H9 (cell line): ENCODE measurements around the gene TMEM239. TPM values are rescaled to one million over a fixed set of nuclear protein-coding genes. Genes with fewer than 3 reads are reported as not detected.

ENCODE experiments used
- DNase-seq: peaks from one replicate; pipeline ENCODE4 v3.0.0-alpha.2; 2017
- H2AFZ ChIP-seq: one replicate; pipeline ENCODE4 v1.6.1; 2013; ENCODE audit warnings: mild to moderate bottlenecking, low read length, control low read depth, moderate library complexity
- H2AK5ac ChIP-seq: 2 replicates; pipeline ENCODE4 v1.6.1; 2013; ENCODE audit warnings: low read length, control low read depth, mixed read lengths; ENCODE audit not compliant: insufficient read length
- H2BK120ac ChIP-seq: one replicate; pipeline ENCODE4 v1.6.1; 2013; ENCODE audit warnings: low read depth, mild to moderate bottlenecking, low read length, control low read depth, inconsistent platforms; ENCODE audit not compliant: poor library complexity, severe bottlenecking
- H2BK12ac ChIP-seq: 2 replicates; pipeline ENCODE4 v1.6.1; 2013; ENCODE audit warnings: low read length, control low read depth, mixed read lengths, low read depth; ENCODE audit not compliant: insufficient read length
- H2BK15ac ChIP-seq: 2 replicates; pipeline ENCODE4 v1.6.1; 2013; ENCODE audit warnings: low read depth, low read length, control low read depth
- H2BK20ac ChIP-seq: one replicate; pipeline ENCODE4 v1.6.1; 2013; ENCODE audit warnings: low read depth, mild to moderate bottlenecking, low read length, control low read depth, inconsistent platforms; ENCODE audit not compliant: poor library complexity, severe bottlenecking
- H2BK5ac ChIP-seq: 2 replicates; pipeline ENCODE4 v1.6.1; 2013; ENCODE audit warnings: low read length, control low read depth, mixed read lengths; ENCODE audit not compliant: insufficient read length
- H3K14ac ChIP-seq: 2 replicates; pipeline ENCODE4 v1.6.1; 2013; ENCODE audit warnings: low read length, control low read depth; ENCODE audit not compliant: insufficient read depth
- H3K18ac ChIP-seq: 2 replicates; pipeline ENCODE4 v1.6.1; 2013; ENCODE audit warnings: low read depth, mild to moderate bottlenecking, mixed read lengths, low read length, control low read depth; ENCODE audit not compliant: insufficient read length
- H3K23ac ChIP-seq: 2 replicates; pipeline ENCODE4 v1.6.1; 2013; ENCODE audit warnings: low read length, control low read depth, mixed read lengths, low read depth; ENCODE audit not compliant: insufficient read length
- H3K23me2 ChIP-seq: 2 replicates; pipeline ENCODE4 v1.6.1; 2013; ENCODE audit warnings: low read depth, mild to moderate bottlenecking, mixed read lengths, low read length, control low read depth; ENCODE audit not compliant: insufficient read length, poor library complexity, severe bottlenecking
- H3K27ac ChIP-seq: 2 replicates; pipeline ENCODE4 v1.5.1; 2013; ENCODE audit warnings: low read length, control low read depth, mixed read lengths, low read depth; ENCODE audit not compliant: insufficient read length
- H3K27me3 ChIP-seq: 2 replicates; pipeline ENCODE4 v1.6.1; 2013; ENCODE audit warnings: low read length, control low read depth, inconsistent platforms; ENCODE audit not compliant: insufficient read depth
- H3K4ac ChIP-seq: 2 replicates; pipeline ENCODE4 v1.6.1; 2013; ENCODE audit warnings: low read depth, mild to moderate bottlenecking, control low read depth, inconsistent platforms, low read length, moderate library complexity
- H3K4me1 ChIP-seq: 2 replicates; pipeline ENCODE4 v1.6.1; 2013; ENCODE audit warnings: low read length, control low read depth, inconsistent platforms; ENCODE audit not compliant: insufficient read depth
- H3K4me2 ChIP-seq: 2 replicates; pipeline ENCODE4 v1.6.1; 2013; ENCODE audit warnings: low read length, control low read depth, mixed read lengths; ENCODE audit not compliant: insufficient read length, insufficient read depth
- H3K56ac ChIP-seq: 2 replicates; pipeline ENCODE4 v1.6.1; 2013; ENCODE audit warnings: low read depth, mild to moderate bottlenecking, mixed read lengths, low read length, control low read depth; ENCODE audit not compliant: insufficient read length
- H3K79me1 ChIP-seq: 2 replicates; pipeline ENCODE4 v1.6.1; 2013; ENCODE audit warnings: low read depth, mild to moderate bottlenecking, moderate library complexity, low read length, control low read depth, inconsistent platforms; ENCODE audit not compliant: insufficient read depth, poor library complexity, severe bottlenecking
- H3K79me2 ChIP-seq: 2 replicates; pipeline ENCODE4 v1.6.1; 2013; ENCODE audit warnings: low read length, control low read depth, inconsistent platforms; ENCODE audit not compliant: insufficient read depth
- H3K9ac ChIP-seq: 2 replicates; pipeline ENCODE4 v1.6.1; 2013; ENCODE audit warnings: low read length, control low read depth, mixed read lengths; ENCODE audit not compliant: insufficient read length; ENCODE audit errors: extremely low read depth
- H3K9me3 ChIP-seq: one replicate; pipeline ENCODE4 v1.6.1; 2013; ENCODE audit warnings: low read depth, low read length, inconsistent platforms; ENCODE audit not compliant: control insufficient read depth
- H3T11ph ChIP-seq: one replicate; pipeline ENCODE4 v1.6.1; 2013; ENCODE audit warnings: mild to moderate bottlenecking, low read length, control low read depth, inconsistent platforms
- H4K20me1 ChIP-seq: one replicate; pipeline ENCODE4 v1.6.1; 2013; ENCODE audit not compliant: control insufficient read depth, insufficient read length, insufficient read depth
- H4K5ac ChIP-seq: 2 replicates; pipeline ENCODE4 v1.6.1; 2013; ENCODE audit warnings: low read depth, mild to moderate bottlenecking, mixed read lengths, low read length, control low read depth; ENCODE audit not compliant: insufficient read length
- H4K8ac ChIP-seq: replicated peaks from 2 replicates; pipeline ENCODE4 v1.6.1; 2013; ENCODE audit warnings: low read length, control low read depth, mixed read lengths, low read depth; ENCODE audit not compliant: insufficient read length
- H4K91ac ChIP-seq: 2 replicates; pipeline ENCODE4 v1.6.1; 2013; ENCODE audit warnings: low read depth, mild to moderate bottlenecking, moderate library complexity, mixed read lengths, low read length, control low read depth; ENCODE audit not compliant: insufficient read length
- H3K27ac Mint-ChIP-seq, 3 experiments: 2 replicates in 2 of 3; 3 replicates in 1 of 3; pipeline ENCODE4 v1.8.0; 2020 to 2021; ENCODE audit warnings: mixed read lengths in 3 of 3, mild to moderate bottlenecking in 1 of 3, moderate library complexity in 1 of 3
- H3K27me3 Mint-ChIP-seq: 2 replicates; pipeline ENCODE4 v1.8.0; 2021; ENCODE audit warnings: low read depth, mild to moderate bottlenecking, moderate library complexity, mixed read lengths
- H3K36me3 Mint-ChIP-seq, 3 experiments: 2 replicates in 2 of 3; 3 replicates in 1 of 3; pipeline ENCODE4 v1.8.0; 2020 to 2021; ENCODE audit warnings: low read depth in 3 of 3, mixed read lengths in 3 of 3; ENCODE audit not compliant: insufficient read depth in 1 of 3
- H3K4me1 Mint-ChIP-seq, 2 experiments: 2 replicates each; pipeline ENCODE4 v1.8.0; 2020; ENCODE audit warnings: mixed read lengths in 2 of 2
- H3K4me3 Mint-ChIP-seq, 2 experiments: 2 replicates in 1 of 2; 3 replicates in 1 of 2; pipeline ENCODE4 v1.8.0; 2020 to 2021; ENCODE audit warnings: mild to moderate bottlenecking in 2 of 2, mixed read lengths in 2 of 2, moderate library complexity in 1 of 2
- H3K9me3 Mint-ChIP-seq, 2 experiments: 2 replicates in 1 of 2; 3 replicates in 1 of 2; pipeline ENCODE4 v1.8.0; 2020; ENCODE audit warnings: mild to moderate bottlenecking in 2 of 2, mixed read lengths in 2 of 2, moderate library complexity in 1 of 2
- CTCF ChIP-seq: fragments of 200-600 bp; sonication (generic); conservative IDR thresholded peaks from 3 replicates; pipeline ENCODE4 v1.8.0; 2021; ENCODE audit warnings: antibody characterized with exemption, mild to moderate bottlenecking
- WGBS: extraction: QIAGEN DNeasy Blood & Tissue Kit; methylation state at CpG from one replicate; pipeline ENCODE4 v1.1.7; 2013; ENCODE audit warnings: missing lambda C conversion rate, low lambda C conversion rate, mixed read lengths; ENCODE audit not compliant: insufficient read length; ENCODE audit errors: extremely low coverage; 5-methylcytosine and 5-hydroxymethylcytosine counted together
- total RNA-seq: library from RNA; stranded (reverse); gene quantifications from 2 replicates; pipeline ENCODE4 v1.2.1, GENCODE V29; 2021

Gene TMEM239
- total RNA-seq, 1 experiment from 2014 or later: not detected

- H3T11ph ChIP-seq: no peak overlapping the region
- no peak overlapping the region for H3K4me2 ChIP-seq
- H3K4ac ChIP-seq: no peak overlapping the region
- no peak overlapping the region for H2BK120ac ChIP-seq
- H2BK20ac ChIP-seq: no peak overlapping the region
- H3K56ac ChIP-seq: no peak overlapping the region
- H3K27me3 Mint-ChIP-seq: peaks cover 29% of the 10 kb centered on the region
- H3K27me3 ChIP-seq: peaks cover 9% of the 10 kb centered on the region; the same call in 1 of the 2 replicates
- H3K9me3 ChIP-seq: no peaks in the 10 kb centered on the region
- no peak overlapping the region for H2AFZ ChIP-seq
- H3K14ac ChIP-seq: no peak overlapping the region
- H3K79me2 ChIP-seq: no peaks in the 10 kb centered on the region
- no peak for TF ChIP-seq CTCF
- no peaks in the 10 kb centered on the region; a peak in 1 of 7 replicates for H3K36me3 Mint-ChIP-seq
- no peaks in the 10 kb centered on the region for H3K4me1 ChIP-seq
- no peak overlapping the region for H3K27ac Mint-ChIP-seq
- H3K23me2 ChIP-seq: peaks cover 6% of the 10 kb centered on the region
- H2BK5ac ChIP-seq: no peak overlapping the region
- H3K9ac ChIP-seq: no peak overlapping the region
- peaks cover 18% of the 10 kb centered on the region in 2 experiments for H3K4me1 Mint-ChIP-seq
- no peak for DNase-seq
- no peak overlapping the region for H3K23ac ChIP-seq
- no peak overlapping the region for H2BK15ac ChIP-seq
- no peak overlapping the region for H2AK5ac ChIP-seq
- no peak overlapping the region for H4K91ac ChIP-seq
- no peak overlapping the region for H4K8ac ChIP-seq
- WGBS: no CpG with 5 or more reads among the region's 2 CpGs
- H3K9me3 Mint-ChIP-seq: peaks cover 6 to 9% of the 10 kb centered on the region in 2 experiments; a peak in 4 of 5 replicates
- no peak overlapping the region; a peak in 1 of 5 replicates for H3K4me3 Mint-ChIP-seq
- H2BK12ac ChIP-seq: no peak overlapping the region
- H3K79me1 ChIP-seq: no peaks in the 10 kb centered on the region
- no peak overlapping the region for H4K5ac ChIP-seq
- no peak overlapping the region for H3K27ac ChIP-seq
- no peaks in the 10 kb centered on the region for H4K20me1 ChIP-seq
- H3K18ac ChIP-seq: no peak overlapping the region
Measured at GRCh38 chr20:2817341-2817726, 1.2 kb downstream of the TMEM239 start.
